ENCODE results near the gene PARVA. TPM values are rescaled to one million over a fixed set of nuclear protein-coding genes. Genes with fewer than 3 reads are reported as not detected.

Gene PARVA
- total and polyA plus RNA-seq, 2 of the 8 experiments (the other 6 are each of a cell fraction or from before 2014, with no cell fraction given) = 3.1 to 13.5 TPM

- Histone ChIP-seq H3K4me2 (ENCODE audit: insufficient read depth in 1 of 2, low read depth in 2 of 2, low read length in 2 of 2) (no peak overlapping the region), H3K14ac (ENCODE audit: insufficient read length) (no peak overlapping the region), H3K23me2 (ENCODE audit: low read depth, low read length) (no peaks in the 10 kb centered on the region), H2AK5ac (ENCODE audit: low read depth, low read length) (no peak overlapping the region), H3K9me3 (ENCODE audit: insufficient read depth in 2 of 2, low read depth in 1 of 2, low read length in 1 of 2) (no peaks in the 10 kb centered on the region), H3K79me1 (ENCODE audit: low read depth, low read length) (no peaks in the 10 kb centered on the region), H3K27me3 (replicated peaks in 1 of 4; ENCODE audit: control insufficient read depth in 3 of 4, extremely low read depth in 1 of 4, insufficient read depth in 3 of 4, low read length in 3 of 4) (no peaks in the 10 kb centered on the region), H3K79me2 (ENCODE audit: control insufficient read depth in 1 of 2, insufficient read depth in 2 of 2, low read length in 2 of 2) (no peaks in the 10 kb centered on the region), H2BK5ac (ENCODE audit: low read depth, low read length) (no peak overlapping the region), H3K9ac (replicated peaks in 1 of 4; ENCODE audit: extremely low read depth in 1 of 4, low read depth in 3 of 4, low read length in 3 of 4) (no peak overlapping the region), H2BK20ac (ENCODE audit: low read length) (no peak overlapping the region), H3K4ac (replicated peaks; ENCODE audit: insufficient read length, low read depth, low read length) (no peak overlapping the region), H3K23ac (ENCODE audit: insufficient read length) (no peak overlapping the region), H4K5ac (ENCODE audit: insufficient read length, low read depth, low read length) (no peak overlapping the region), H4K8ac (ENCODE audit: extremely low read depth, insufficient read depth, low read length) (no peak overlapping the region), H4K91ac (replicated peaks; ENCODE audit: insufficient read length, low read length) (no peak overlapping the region), H2BK120ac (replicated peaks; ENCODE audit: low read depth, low read length) (no peak overlapping the region), H2BK12ac (ENCODE audit: low read depth, low read length) (no peak overlapping the region), H3K4me3 (ENCODE audit: extremely low read depth in 1 of 4, insufficient read depth in 2 of 4, low read depth in 3 of 4, low read length in 4 of 4) (no peak overlapping the region), H3K18ac (ENCODE audit: extremely low read depth, low read length) (no peak overlapping the region), H2BK15ac (ENCODE audit: low read length) (no peak overlapping the region), H3K36me3 (ENCODE audit: control insufficient read depth in 2 of 4, insufficient read depth in 4 of 4, low read length in 3 of 4) (no peaks in the 10 kb centered on the region), H2AFZ (ENCODE audit: low read length) (no peak overlapping the region), H4K20me1 (replicated peaks in 1 of 2; ENCODE audit: control insufficient read depth in 1 of 2, insufficient read depth in 2 of 2, low read length in 2 of 2) (no peaks in the 10 kb centered on the region), H3K4me1 (replicated peaks in 1 of 4; ENCODE audit: control insufficient read depth in 3 of 4, insufficient read depth in 4 of 4, low read length in 3 of 4) (no peaks in the 10 kb centered on the region), H3K27ac (ENCODE audit: low read depth, low read length) (no peak overlapping the region), H3K56ac (replicated peaks; ENCODE audit: insufficient read length, low read depth, low read length) (no peak overlapping the region)
- FAIRE-seq (no peak), DNase-seq (ENCODE audit: low read depth in 1 of 2, low spot score in 2 of 2) (no peak)
- no peak for TF ChIP-seq CTCF (IDR thresholded peaks at IDR 0.05; ENCODE audit: control extremely low read depth in 1 of 3, insufficient read depth in 1 of 3, low read depth in 1 of 3, low read length in 3 of 3)
- no peak for TF ChIP-seq SIX5 (IDR thresholded peaks at IDR 0.05; ENCODE audit: low read depth, low read length)
- TF ChIP-seq RXRA (IDR thresholded peaks at IDR 0.05; ENCODE audit: insufficient read depth, low read depth, low read length) = no peak
- TF ChIP-seq POLR2A (IDR thresholded peaks at IDR 0.05; ENCODE audit: control extremely low read depth in 1 of 2, low read depth in 2 of 2, low read length in 2 of 2) = no peak
- TF ChIP-seq RNF2 (IDR thresholded peaks at IDR 0.05; ENCODE audit: borderline replicate concordance, low read depth, low read length, missing control alignments, poor library complexity, severe bottlenecking) = no peak
- no peak for TF ChIP-seq USF2 (IDR thresholded peaks at IDR 0.05; ENCODE audit: low read length)
- no peak for TF ChIP-seq SP4 (IDR thresholded peaks at IDR 0.05; ENCODE audit: low read length)
- POLR2A ChIA-PET (ENCODE audit: partially characterized antibody) = no interaction called here
- CTCF ChIA-PET (ENCODE audit: partially characterized antibody) = no interaction called here
These were observed 69.5 kb downstream of the PARVA start for GRCh38 chr11:12446863-12447262.

All from H1 (cell line).